ENCODE data around the gene AVEN. TPM values are rescaled to one million over a fixed set of nuclear protein-coding genes. Genes with fewer than 3 reads are reported as not detected.

AVEN gene
- total and polyA plus RNA-seq, 9 of the 15 experiments (the other 6 are each of a cell fraction or from before 2014, with no cell fraction given): 1.5 to 6.4 (median 4.7) TPM

GRCh38 chr15:34031987-34032760, 6.8 kb downstream of the AVEN start:
- Histone ChIP-seq H3K9ac (ENCODE audit: insufficient read depth in 1 of 2, low read depth in 2 of 2, low read length in 2 of 2) (no peak overlapping the region), H4K20me1 (replicated peaks; ENCODE audit: control insufficient read depth, insufficient read depth, low read length) (no peaks in the 10 kb centered on the region), H3K79me2 (ENCODE audit: control insufficient read depth, insufficient read depth, low read length) (no peaks in the 10 kb centered on the region), H3K4me1 (replicated peaks in 1 of 2; ENCODE audit: control insufficient read depth in 2 of 2, insufficient read depth in 2 of 2, low read length in 2 of 2) (no peaks in the 10 kb centered on the region), H3K9me3 (replicated peaks; ENCODE audit: control insufficient read depth, insufficient read depth, low read depth, low read length) (no peaks in the 10 kb centered on the region), H2AFZ (ENCODE audit: low read depth, low read length) (no peak overlapping the region), H3K4me3 (no peak overlapping the region), H3K27ac (ENCODE audit: extremely low read depth, low read depth, low read length) (no peak overlapping the region), H3K4me2 (ENCODE audit: insufficient read depth, low read length) (no peak overlapping the region), H3K9me1 (ENCODE audit: control insufficient read depth, insufficient read depth, low read length) (no peaks in the 10 kb centered on the region), H3K36me3 (ENCODE audit: control insufficient read depth, insufficient read depth, low read length) (no peaks in the 10 kb centered on the region), H3K27me3 (ENCODE audit: control insufficient read depth in 2 of 2, insufficient read depth in 2 of 2, low read length in 2 of 2) (peaks cover 0 to 3% of the 10 kb centered on the region in 2 experiments; a peak in 2 of 5 replicates)
- intact Hi-C loops (cut with micrococcal nuclease) (no loop called here), in situ Hi-C loops (cut with MboI) (no loop called here)
- TF ChIP-seq MEF2A (IDR thresholded peaks at IDR 0.05; ENCODE audit: control insufficient read depth, low read depth, low read length): no peak
- TF ChIP-seq RBM17 (IDR thresholded peaks at IDR 0.05; ENCODE audit: borderline replicate concordance, low read depth, low read length): no peak
- TF ChIP-seq FOXM1 (IDR thresholded peaks at IDR 0.05; ENCODE audit: low read depth): no peak
- no peak for TF ChIP-seq FOXM1 (CRISPR knock-in tag; IDR thresholded peaks at IDR 0.05; ENCODE audit: low read depth)
- FAIRE-seq (no peak), ATAC-seq (no peak), DNase-seq (ENCODE audit: extremely low read depth in 1 of 4, low spot score in 3 of 4) (no peak)
- POLR2A ChIA-PET: no interaction called here
- no TSS peak for BruUV-seq (replicated peaks)
- WGBS (ENCODE audit: insufficient coverage, low coverage, missing lambda C conversion rate): 7% methylated on average over 10 of the region's 10 CpGs
- CTCF ChIA-PET (ENCODE audit: low intra/inter-chr PET ratio): no interaction called here

GRCh38 chr15:34027606-34028005, 11.4 kb downstream of the AVEN start:
- H3K9ac ChIP-seq (ENCODE audit: insufficient read depth in 1 of 2, low read depth in 2 of 2, low read length in 2 of 2): no peak overlapping the region
- WGBS (ENCODE audit: insufficient coverage, low coverage, missing lambda C conversion rate): 0% methylated on average over 3 of the region's 3 CpGs
- no peaks in the 10 kb centered on the region for H3K4me1 ChIP-seq (replicated peaks in 1 of 2; ENCODE audit: control insufficient read depth in 2 of 2, insufficient read depth in 2 of 2, low read length in 2 of 2)
- H2AFZ ChIP-seq (ENCODE audit: low read depth, low read length): no peak overlapping the region
- FAIRE-seq (no peak), DNase-seq (ENCODE audit: extremely low read depth in 1 of 4, low spot score in 3 of 4) (no peak), ATAC-seq (no peak)
- no peaks in the 10 kb centered on the region for H4K20me1 ChIP-seq (replicated peaks; ENCODE audit: control insufficient read depth, insufficient read depth, low read length)
- H3K9me3 ChIP-seq (replicated peaks; ENCODE audit: control insufficient read depth, insufficient read depth, low read depth, low read length): no peaks in the 10 kb centered on the region
- 0 out of 5 replicates have a peak, but pooled peaks cover 0 to 2% of the 10 kb centered on the region in 2 experiments for H3K27me3 ChIP-seq (ENCODE audit: control insufficient read depth in 2 of 2, insufficient read depth in 2 of 2, low read length in 2 of 2)
- H3K4me3 ChIP-seq: no peak overlapping the region
- no TSS peak for BruUV-seq (replicated peaks)
- intact Hi-C loops (cut with micrococcal nuclease) (no loop called here), in situ Hi-C loops (cut with MboI) (no loop called here)
- CTCF ChIA-PET (ENCODE audit: low intra/inter-chr PET ratio): no interaction called here
- no peaks in the 10 kb centered on the region for H3K36me3 ChIP-seq (ENCODE audit: control insufficient read depth, insufficient read depth, low read length)
- H3K79me2 ChIP-seq (ENCODE audit: control insufficient read depth, insufficient read depth, low read length): no peaks in the 10 kb centered on the region
- H3K4me2 ChIP-seq (ENCODE audit: insufficient read depth, low read length): no peak overlapping the region
- no peaks in the 10 kb centered on the region for H3K9me1 ChIP-seq (ENCODE audit: control insufficient read depth, insufficient read depth, low read length)
- H3K27ac ChIP-seq (ENCODE audit: extremely low read depth, low read depth, low read length): no peak overlapping the region
- POLR2A ChIA-PET: interaction anchor here (0.7 kb wide), 1 partner anchor 327 kb away, joined by 3 read pairs; no protein-coding TSS in a partner anchor
- TF ChIP-seq AFF4 (CRISPR knock-in tag; IDR thresholded peaks at IDR 0.05): no peak
